GM23248 (cell line): ENCODE data around the gene INO80B. TPM values are rescaled to one million over a fixed set of nuclear protein-coding genes. Genes with fewer than 3 reads are reported as not detected.

Source experiments
- DNase-seq: peaks from one replicate; pipeline ENCODE4 v3.0.0-alpha.2; 2015
- H2AFZ ChIP-seq: fragments of 200-600 bp; sonication (generic); 2 replicates; pipeline ENCODE4 v1.6.1; 2016; ENCODE audit warnings: antibody characterized with exemption
- H3F3A ChIP-seq: fragments of 200-600 bp; sonication (generic); 2 replicates; pipeline ENCODE4 v1.6.1; 2016; ENCODE audit warnings: mild to moderate bottlenecking, antibody characterized with exemption, mixed run types; ENCODE audit not compliant: insufficient read depth
- H3K27ac ChIP-seq: fragments of 200-600 bp; sonication (generic); 2 replicates; pipeline ENCODE4 v1.5.1; 2016; ENCODE audit warnings: mild to moderate bottlenecking
- H3K27me3 ChIP-seq: fragments of 200-600 bp; sonication (generic); replicated peaks from 2 replicates; pipeline ENCODE4 v1.6.1; 2016; ENCODE audit warnings: mild to moderate bottlenecking; ENCODE audit not compliant: insufficient read depth
- H3K36me3 ChIP-seq: fragments of 200-600 bp; sonication (generic); 2 replicates; pipeline ENCODE4 v1.6.1; 2016; ENCODE audit warnings: low read depth, mild to moderate bottlenecking
- H3K4me1 ChIP-seq: fragments of 200-600 bp; sonication (generic); 2 replicates; pipeline ENCODE4 v1.6.1; 2016; ENCODE audit warnings: mild to moderate bottlenecking; ENCODE audit not compliant: insufficient read depth
- H3K4me2 ChIP-seq: fragments of 200-600 bp; sonication (generic); one replicate; pipeline ENCODE4 v1.6.1; 2016; ENCODE audit warnings: mild to moderate bottlenecking; ENCODE audit not compliant: unreplicated experiment
- H3K4me3 ChIP-seq: fragments of 200-600 bp; sonication (generic); 2 replicates; pipeline ENCODE4 v1.5.1; 2016; ENCODE audit warnings: mild to moderate bottlenecking
- H3K79me2 ChIP-seq: fragments of 200-600 bp; sonication (generic); 2 replicates; pipeline ENCODE4 v1.6.1; 2016; ENCODE audit warnings: mild to moderate bottlenecking; ENCODE audit not compliant: insufficient read depth
- H3K9ac ChIP-seq: fragments of 200-600 bp; sonication (generic); 2 replicates; pipeline ENCODE4 v1.6.1; 2016; ENCODE audit warnings: mild to moderate bottlenecking
- H3K9me2 ChIP-seq: fragments of 200-600 bp; sonication (generic); 2 replicates; pipeline ENCODE4 v1.6.1; 2016; ENCODE audit warnings: mixed run types, mild to moderate bottlenecking, moderate library complexity; ENCODE audit not compliant: insufficient read depth
- H3K9me3 ChIP-seq: fragments of 200-600 bp; sonication (generic); one replicate; pipeline ENCODE4 v1.6.1; 2017; ENCODE audit warnings: low read depth
- H4K20me1 ChIP-seq: fragments of 200-600 bp; sonication (generic); 2 replicates; pipeline ENCODE4 v1.6.0; 2016; ENCODE audit not compliant: insufficient read depth
- EZH2 ChIP-seq: fragments of 200-600 bp; sonication (generic); IDR thresholded peaks from 2 replicates; pipeline ENCODE4 v1.6.1; 2018; ENCODE audit warnings: antibody characterized with exemption, mild to moderate bottlenecking; ENCODE audit not compliant: insufficient read depth, poor library complexity, severe bottlenecking
- EZH2phosphoT487 ChIP-seq: fragments of 200-600 bp; sonication (generic); IDR thresholded peaks from 2 replicates; pipeline ENCODE4 v1.6.1; 2018; ENCODE audit warnings: antibody characterized with exemption, moderate library complexity, mild to moderate bottlenecking, low read depth; ENCODE audit not compliant: insufficient read depth
- WGBS, 2 experiments: methylation state at CpG; one replicate each; pipeline ENCODE4 v1.1.6; 2015 to 2017; ENCODE audit warnings: low lambda C conversion rate in 2 of 2, low coverage in 1 of 2; ENCODE audit errors: missing lambda C conversion rate in 2 of 2; 5-methylcytosine and 5-hydroxymethylcytosine counted together
- in situ Hi-C: fragments of 300-500 bp; cut with MboI; formaldehyde crosslinking; loops from 2 replicates; pipeline ENCODE4 v1.15.0; 2020
- polyA plus RNA-seq: library from polyadenylated mRNA; unstranded; fragments of >200 nt; fragmentation: Nextera tagmentation; extraction: Ambion mirVana; gene quantifications from 2 replicates; pipeline ENCODE4 v1.2.1, GENCODE V29; 2016
- total RNA-seq: library from RNA; depleted of rRNA; stranded (reverse); fragments of >200 nt; shearing (Covaris generic); gene quantifications from 2 replicates; pipeline ENCODE4 v1.2.3, GENCODE V29; 2014

INO80B gene
- total and polyA plus RNA-seq, 2 experiments from 2014 or later: 4.9 to 10.9 TPM

DNA sequence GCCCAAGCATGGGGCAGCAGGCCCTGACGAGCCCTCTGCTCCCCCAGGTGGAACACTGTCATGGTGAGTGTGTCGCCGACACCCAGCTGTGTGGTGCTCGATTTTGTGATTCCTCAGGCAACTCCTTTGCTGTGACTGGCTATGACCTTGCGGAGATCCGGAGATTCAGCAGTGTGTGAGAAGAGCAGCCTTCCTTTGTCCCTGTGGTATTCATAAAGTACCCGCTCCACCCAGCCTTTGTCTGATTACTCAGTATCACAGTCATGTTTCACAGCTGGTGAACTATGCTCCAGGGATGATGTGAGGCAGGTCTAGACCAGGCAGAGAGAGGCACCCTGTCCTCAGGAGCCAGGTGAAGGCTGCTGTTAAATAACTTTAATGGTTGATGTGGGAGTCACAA lies 29.4 kb upstream of the INO80B start:
- Histone ChIP-seq H3K36me3 (peaks cover 3% of the 10 kb centered on the region; the same call in 1 of the 2 replicates), H3K9me2 (no peaks in the 10 kb centered on the region), H3F3A (peaks cover 21% of the 10 kb centered on the region; the same call in 1 of the 2 replicates), H3K27ac (peak overlapping the region; percentile 45; the same call in 1 of the 2 replicates), H3K4me1 (0 out of 2 replicates have a peak, but pooled peaks cover 4% of the 10 kb centered on the region), H3K79me2 (no peaks in the 10 kb centered on the region), H3K9me3 (no peaks in the 10 kb centered on the region), H3K4me2 (no peak overlapping the region), H4K20me1 (no peaks in the 10 kb centered on the region), H2AFZ (no peak overlapping the region), H3K27me3 (no peaks in the 10 kb centered on the region), H3K4me3 (no peak overlapping the region), H3K9ac (no peak overlapping the region)
- peak; percentile 60 for DNase-seq
- WGBS, 2 experiments: 71 to 73% methylated on average over 7 of the region's 7 CpGs
- in situ Hi-C loops: no loop called here
- TF ChIP-seq EZH2phosphoT487: no peak
- TF ChIP-seq EZH2: no peak

DNA sequence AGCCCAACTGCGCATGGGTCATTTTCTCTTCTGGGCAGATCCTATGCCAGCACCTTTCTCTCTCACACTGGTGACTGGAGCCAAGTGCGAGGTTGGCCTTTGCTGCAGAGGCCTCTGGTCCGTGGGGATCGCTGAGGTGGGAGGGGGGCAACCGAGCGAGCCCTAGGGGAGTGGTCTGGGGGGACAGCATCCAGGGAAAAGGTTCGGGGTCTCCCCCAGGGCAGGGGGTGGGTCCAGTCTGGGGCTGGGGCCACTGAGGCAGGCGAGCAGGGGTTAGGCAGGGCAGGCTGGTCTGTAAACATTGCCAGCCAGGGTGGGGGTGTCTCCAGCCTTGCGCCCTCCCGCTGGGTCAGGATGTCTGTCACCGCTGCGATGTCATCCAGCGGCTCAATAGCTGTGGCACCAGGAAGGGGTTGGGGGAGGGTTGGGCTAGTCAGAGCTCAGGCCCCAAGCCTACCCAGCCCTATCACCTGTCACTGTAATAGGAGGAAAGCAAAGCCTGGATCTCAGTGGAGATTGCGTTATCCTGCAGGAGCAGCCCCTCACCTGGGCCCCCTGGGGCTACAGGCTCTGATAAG lies 28.6 kb upstream of the INO80B start:
- Histone ChIP-seq H3K4me3 (no peak overlapping the region), H3K9me3 (no peaks in the 10 kb centered on the region), H3K4me1 (no peaks in the 10 kb centered on the region), H3K36me3 (peaks cover 3% of the 10 kb centered on the region; the same call in 1 of the 2 replicates), H3K9me2 (no peaks in the 10 kb centered on the region), H3F3A (peaks cover 16% of the 10 kb centered on the region; the same call in 1 of the 2 replicates), H3K27me3 (no peaks in the 10 kb centered on the region), H3K27ac (no peak overlapping the region), H3K79me2 (no peaks in the 10 kb centered on the region), H2AFZ (no peak overlapping the region), H3K9ac (no peak overlapping the region), H4K20me1 (no peaks in the 10 kb centered on the region), H3K4me2 (no peak overlapping the region)
- TF ChIP-seq EZH2phosphoT487: no peak
- TF ChIP-seq EZH2: no peak
- no peak for DNase-seq
- WGBS, 2 experiments: 79 to 100% methylated on average over 4 to 14 of the region's 14 CpGs
- in situ Hi-C loops: no loop called here

GRCh38 chr2:74427551-74427950 lies 27.3 kb upstream of the INO80B start:
- WGBS, 2 experiments: 91 to 94% methylated on average over 3 of the region's 3 CpGs
- TF ChIP-seq EZH2phosphoT487 (no peak), EZH2 (no peak)
- Histone ChIP-seq H3K4me1 (no peaks in the 10 kb centered on the region), H3K27me3 (no peaks in the 10 kb centered on the region), H2AFZ (no peak overlapping the region), H3F3A (peaks cover 16% of the 10 kb centered on the region; the same call in 1 of the 2 replicates), H4K20me1 (no peaks in the 10 kb centered on the region), H3K9ac (no peak overlapping the region), H3K4me3 (no peak overlapping the region), H3K4me2 (no peak overlapping the region), H3K9me2 (no peaks in the 10 kb centered on the region), H3K79me2 (no peaks in the 10 kb centered on the region), H3K36me3 (peaks cover 3% of the 10 kb centered on the region; the same call in 1 of the 2 replicates), H3K27ac (no peak overlapping the region), H3K9me3 (no peaks in the 10 kb centered on the region)
- DNase-seq: peak; percentile 65
- in situ Hi-C loops: no loop called here

DNA sequence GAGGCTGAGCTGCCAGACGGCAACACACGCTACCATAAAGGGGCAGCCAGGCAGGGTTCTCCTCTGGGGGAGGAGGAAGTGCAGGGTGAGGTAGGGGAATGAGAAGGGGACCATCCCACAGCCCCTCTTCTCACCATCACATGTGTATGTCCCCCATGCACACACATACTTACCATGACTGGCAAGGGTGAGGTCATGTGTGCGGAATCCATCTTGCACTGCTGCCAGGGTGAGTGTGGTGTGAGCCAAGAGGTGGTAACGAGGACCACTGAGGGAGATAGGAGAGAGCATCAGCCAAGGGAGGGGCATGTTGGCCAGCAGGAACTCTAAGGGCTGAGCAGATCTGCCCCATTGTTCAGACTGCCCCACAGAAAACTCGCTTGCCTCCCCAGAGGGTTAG lies 26.2 kb upstream of the INO80B start:
- DNase-seq: no peak
- no peaks in the 10 kb centered on the region for H3K9me2 ChIP-seq
- no peaks in the 10 kb centered on the region for H3K27me3 ChIP-seq
- no peak overlapping the region for H3K9ac ChIP-seq
- no peaks in the 10 kb centered on the region for H4K20me1 ChIP-seq
- WGBS, 2 experiments: 73 to 80% methylated on average over 5 of the region's 5 CpGs
- H2AFZ ChIP-seq: no peak overlapping the region
- H3K4me3 ChIP-seq: no peak overlapping the region
- in situ Hi-C loops: no loop called here
- no peaks in the 10 kb centered on the region for H3K9me3 ChIP-seq
- H3K79me2 ChIP-seq: no peaks in the 10 kb centered on the region
- H3K4me1 ChIP-seq: no peaks in the 10 kb centered on the region
- H3K36me3 ChIP-seq: peaks cover 3% of the 10 kb centered on the region; the same call in 1 of the 2 replicates
- H3K27ac ChIP-seq: no peak overlapping the region
- H3F3A ChIP-seq: peaks cover 16% of the 10 kb centered on the region; the same call in 1 of the 2 replicates
- no peak for TF ChIP-seq EZH2phosphoT487
- TF ChIP-seq EZH2: no peak
- no peak overlapping the region for H3K4me2 ChIP-seq
